Measurements from ENCODE around the gene CRIP2.
A peak's percentile ranks its signal among the peaks of the same experiment; 100 is the strongest.

- peak; percentile 63 for TF ChIP-seq CTCF (IDR thresholded peaks at IDR 0.05)
- TF ChIP-seq EZH2 (IDR thresholded peaks at IDR 0.05; ENCODE audit: borderline replicate concordance, insufficient read depth, low read depth, low read length, poor library complexity, severe bottlenecking): no peak
Measured at GRCh38 chr14:105489542-105490266, 15.1 kb downstream of the CRIP2 start.

Measured in B cell (primary cell).